SU-DHL-6 (cell line): ENCODE data around the gene KRT25.

Source experiments
- CTCF ChIP-seq: fragments of 200-600 bp; sonication (generic); IDR thresholded peaks from one replicate; pipeline ENCODE4 v1.5.1; 2017; ENCODE audit warnings: antibody characterized with exemption, mild to moderate bottlenecking, low read length, moderate library complexity; ENCODE audit not compliant: insufficient read depth, poor library complexity, severe bottlenecking
- EZH2phosphoT487 ChIP-seq: fragments of 200-600 bp; sonication (generic), shearing (Covaris generic); conservative IDR thresholded peaks from 2 replicates; pipeline ENCODE4 v1.6.1; 2018; ENCODE audit warnings: mild to moderate bottlenecking, antibody characterized with exemption, low read length, moderate library complexity, mixed read lengths

DNA sequence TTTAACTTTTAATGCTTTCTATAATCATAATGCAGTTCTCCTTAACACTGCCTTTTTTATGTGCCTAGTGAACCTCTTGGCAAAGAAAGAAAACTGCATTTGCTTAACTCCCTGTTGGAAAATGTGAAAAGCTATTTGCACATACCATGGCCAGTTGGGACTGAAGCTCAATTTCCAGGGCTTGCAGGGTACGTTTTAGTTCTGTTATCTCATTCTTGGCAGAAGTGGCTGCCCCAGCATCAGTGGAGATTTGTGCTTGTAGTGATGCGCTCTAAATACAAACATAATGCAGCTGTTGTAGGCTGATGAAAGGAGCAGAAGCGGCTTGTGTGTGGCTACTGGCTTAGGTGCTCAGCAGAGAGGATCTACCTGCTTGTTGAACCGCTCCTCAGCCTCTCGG, 55.3 kb downstream of the KRT25 start:
- TF ChIP-seq CTCF: no peak
- no peak for TF ChIP-seq EZH2phosphoT487
